NCI-H1092 treated with DMSO at 0.1 percent for 48 hours (cell line): Measurements from ENCODE around the gene RBP3.
"Not testable (repeated sequence)": the region's sequence is repeated elsewhere in the genome, so short reads cannot be mapped to it uniquely, and the experiment has no call there.

Source experiments
- DNase-seq: peaks from one replicate; lab custom pipeline; 2025; lab: John Stamatoyannopoulos, UW

Gene RBP3

GRCh38 chr10:47372726-47373125 is 24.6 kb downstream of the RBP3 start:
- no peak for DNase-seq

GRCh38 chr10:47374611-47375536 is 26.7 kb downstream of the RBP3 start:
- DNase-seq: no peak

- no peak for DNase-seq
Measured at GRCh38 chr10:47376522-47377220, 28.5 kb downstream of the RBP3 start.

GRCh38 chr10:47378183-47378510 is 30.0 kb downstream of the RBP3 start:
- DNase-seq: no peak

GRCh38 chr10:47378606-47379444 is 30.7 kb downstream of the RBP3 start:
- DNase-seq: no peak

DNA sequence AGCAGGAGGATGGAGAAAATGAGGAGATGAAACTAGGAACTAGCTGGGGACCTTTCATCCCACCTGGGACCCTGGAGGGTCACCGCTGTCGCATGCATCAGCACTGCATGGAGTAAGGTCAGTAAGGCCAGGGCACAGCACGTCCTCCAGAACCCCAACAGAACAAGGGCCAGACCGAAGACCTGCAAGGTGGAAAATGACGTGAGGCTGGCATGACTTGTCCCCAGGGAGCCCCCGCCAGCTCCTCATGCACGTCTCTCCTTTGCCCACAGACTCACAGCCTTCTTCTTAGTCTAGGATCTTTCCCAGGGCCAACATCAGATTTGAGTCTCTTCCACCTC is 31.3 kb downstream of the RBP3 start:
- DNase-seq: no peak

GRCh38 chr10:47379901-47380300 is 31.7 kb downstream of the RBP3 start:
- DNase-seq: no peak

- DNase-seq: no peak
Measured at GRCh38 chr10:47380341-47381102, 32.4 kb downstream of the RBP3 start.

- no peak for DNase-seq
Measured at GRCh38 chr10:47381103-47381395, 32.9 kb downstream of the RBP3 start.

DNA sequence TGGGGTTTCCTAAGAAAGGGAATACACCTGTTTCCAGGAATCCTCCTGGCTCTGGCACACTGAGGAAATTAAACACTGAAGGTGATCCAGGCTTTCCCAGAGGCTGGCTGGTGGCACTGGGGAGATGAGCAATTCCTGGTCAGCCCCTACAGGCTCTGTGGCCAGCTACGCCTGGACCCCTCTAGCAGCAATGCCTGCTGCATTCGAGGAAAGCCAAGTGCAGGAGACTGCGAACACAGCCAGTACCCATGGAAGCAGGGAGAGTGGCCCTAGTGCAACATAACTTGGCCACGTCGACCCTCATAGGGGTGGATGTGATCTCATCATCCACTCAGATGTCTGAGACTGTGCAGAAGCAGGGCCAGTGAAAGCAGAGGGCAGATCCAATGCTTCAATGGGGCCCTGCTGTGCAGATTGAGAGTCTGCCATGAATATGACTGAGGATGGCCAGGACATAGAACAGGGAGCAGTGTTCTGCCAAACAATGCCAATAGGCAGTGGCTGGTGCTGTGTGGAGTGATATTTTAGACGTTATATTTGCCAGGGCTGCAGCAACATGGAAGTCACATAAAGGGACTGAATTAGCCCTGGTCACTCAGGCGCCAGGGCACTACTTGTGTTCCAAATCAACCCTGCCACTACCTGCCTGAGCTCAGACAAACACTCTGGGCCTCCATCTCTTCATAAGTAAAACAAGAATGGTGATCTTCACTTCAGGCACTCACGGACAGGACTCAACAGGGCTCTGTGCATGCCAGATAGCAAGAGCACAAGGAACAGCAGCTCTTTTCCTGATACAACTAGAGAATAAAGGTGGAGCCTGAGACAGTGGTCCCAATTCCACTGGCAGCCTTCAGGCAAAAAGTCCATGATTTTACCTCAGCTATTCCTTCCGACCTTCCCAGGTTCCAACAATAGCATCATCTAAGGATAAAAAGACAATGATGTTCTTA is 33.5 kb downstream of the RBP3 start:
- DNase-seq: no peak

GRCh38 chr10:47383261-47384147 is 35.3 kb downstream of the RBP3 start:
- peak; percentile 58 for DNase-seq

DNA sequence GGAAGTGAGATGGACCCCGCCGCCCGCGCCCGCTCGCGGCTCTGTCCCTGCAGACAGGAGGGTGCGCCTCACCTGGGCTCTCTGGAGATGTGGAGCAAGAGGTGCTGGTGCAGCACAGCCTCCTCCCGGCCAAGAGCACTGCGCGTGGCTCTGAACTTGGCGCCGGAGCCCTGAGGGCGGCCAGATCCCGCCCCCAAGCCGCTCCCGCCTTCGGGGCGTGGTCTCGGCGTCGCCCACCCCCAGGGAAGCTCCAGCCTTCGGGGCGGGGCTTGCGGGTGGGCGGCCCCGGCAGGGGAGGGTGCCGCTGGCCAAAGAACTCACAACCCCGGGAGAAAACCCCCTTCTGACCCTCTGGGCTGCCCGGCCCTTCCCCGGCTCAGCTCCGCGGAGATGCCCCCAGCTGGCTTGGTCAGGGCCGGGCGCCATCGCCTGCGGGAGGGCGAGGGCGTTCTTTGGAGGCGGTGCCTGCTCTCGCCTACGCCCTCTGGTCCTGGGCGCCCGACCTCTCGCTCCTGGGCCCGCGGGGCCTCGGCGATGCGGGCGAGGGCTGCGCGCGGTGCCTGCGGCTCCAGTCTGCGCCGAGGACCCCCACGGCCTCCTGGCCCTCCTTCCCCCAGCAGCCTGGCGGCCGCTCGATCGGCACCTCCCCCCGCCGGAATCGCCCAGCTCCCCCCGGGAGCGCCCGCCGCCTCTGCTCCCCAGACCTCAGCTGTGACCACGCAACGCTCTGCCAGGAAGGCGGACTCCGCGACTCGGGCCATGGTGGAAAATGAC is 36.2 kb downstream of the RBP3 start, which contains the start of gene ZNF488:
Gene ZNF488 (minus strand): TSS at position 146 of the 774 bp plus-strand sequence. CDS start 15,464 bp downstream, outside the sequence.
- DNase-seq: peak; percentile 60

DNA sequence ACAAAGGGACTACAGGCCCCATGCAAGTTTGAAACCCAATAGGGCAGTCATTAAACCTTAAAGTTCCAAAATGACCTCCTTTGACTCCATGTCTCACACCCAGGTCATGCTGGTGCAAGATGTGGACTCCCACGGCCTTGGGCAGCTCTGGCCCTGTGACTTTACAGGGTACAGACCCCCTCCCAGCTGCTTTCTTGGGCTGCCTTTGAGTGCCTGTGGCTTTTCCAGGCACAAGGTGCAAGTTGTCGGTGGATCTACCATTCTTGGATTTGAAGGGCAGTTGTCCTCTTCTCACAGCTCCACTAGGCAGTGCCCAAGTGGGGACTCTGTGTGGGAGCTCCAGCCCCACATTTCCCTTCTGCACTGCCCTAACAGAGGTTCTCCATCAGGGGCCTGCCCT is 37.9 kb downstream of the RBP3 start:
- DNase-seq: not testable (repeated sequence)

DNA sequence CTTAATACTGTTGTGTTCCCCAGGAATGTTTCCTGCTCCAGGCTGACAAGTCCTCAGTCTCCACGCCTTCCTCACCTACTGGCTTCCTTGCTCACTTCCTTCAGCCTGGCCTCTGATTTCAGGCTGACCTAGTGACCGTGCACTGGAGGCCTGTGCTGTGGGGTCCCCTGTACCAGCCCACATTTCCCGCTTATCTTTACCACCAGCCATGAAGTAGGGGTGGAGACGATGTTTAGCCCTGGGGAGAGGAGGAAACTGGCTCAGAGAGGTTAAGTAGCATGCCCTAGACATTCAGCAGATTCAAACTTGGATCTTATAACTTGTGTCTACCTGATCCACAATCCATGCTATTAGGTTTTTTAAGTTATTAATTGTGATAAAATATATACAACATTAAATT is 40.7 kb downstream of the RBP3 start:
- no peak for DNase-seq

- DNase-seq: no peak
Measured at GRCh38 chr10:47389619-47390018, 41.5 kb downstream of the RBP3 start.

GRCh38 chr10:47396311-47396717 is 48.2 kb downstream of the RBP3 start:
- no peak for DNase-seq

DNA sequence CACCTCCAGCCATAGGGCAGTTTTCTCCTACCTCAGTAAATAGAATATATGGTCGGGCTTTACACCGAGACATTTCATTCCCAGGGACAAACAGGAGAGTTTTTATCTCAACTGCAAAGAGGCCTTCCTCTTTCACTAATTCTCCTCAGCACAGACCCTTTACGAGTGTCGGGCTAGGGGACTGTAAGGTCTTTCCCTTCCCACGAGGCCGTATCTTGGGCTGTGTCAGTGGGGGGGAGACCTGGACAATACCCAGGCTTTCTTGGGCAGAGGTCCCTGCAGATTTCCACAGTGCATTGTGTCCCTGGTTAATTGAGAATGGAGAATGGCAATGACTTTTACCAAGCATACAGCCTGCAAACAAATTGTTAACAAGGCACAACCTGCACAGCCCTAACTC is 49.1 kb downstream of the RBP3 start:
- DNase-seq: no peak

DNA sequence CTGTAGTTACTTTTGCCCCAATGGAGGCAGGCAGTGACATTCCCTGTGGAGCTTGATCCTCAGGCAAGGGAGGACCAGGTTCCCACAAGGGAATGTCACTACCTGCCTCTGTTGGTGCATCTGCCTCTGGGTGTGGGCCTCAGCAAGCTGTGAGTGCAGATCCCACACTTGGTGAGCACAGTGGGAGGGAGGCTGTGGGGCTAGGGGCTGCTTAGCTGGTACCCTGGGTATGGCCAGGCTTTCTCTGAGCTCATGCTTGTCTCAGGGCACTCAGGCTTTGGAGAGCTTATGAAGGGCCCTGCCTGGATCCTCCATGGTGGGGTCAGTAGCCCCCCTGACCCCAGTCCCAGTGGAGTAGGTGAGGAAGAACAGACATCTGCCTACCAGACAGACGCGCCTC is 52.1 kb downstream of the RBP3 start:
- no peak for DNase-seq

DNA sequence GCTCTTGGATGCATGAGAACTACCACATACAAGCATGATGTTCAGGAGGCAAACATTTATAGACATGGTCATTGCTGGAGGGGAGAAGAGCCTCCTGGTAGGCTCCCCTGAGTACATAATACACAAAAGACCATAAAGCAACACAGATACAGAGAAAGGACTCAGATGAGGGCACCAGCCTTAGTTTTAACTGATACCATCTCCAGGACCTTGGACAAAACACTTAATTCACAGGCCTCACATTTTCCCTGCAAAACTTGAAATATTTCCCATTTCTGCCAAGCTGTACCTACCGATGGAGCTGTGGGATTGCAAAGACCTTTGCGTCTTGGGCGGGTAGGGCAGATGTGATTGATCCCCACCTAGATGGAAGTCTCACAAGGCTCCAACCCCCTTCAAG is 52.6 kb downstream of the RBP3 start:
- DNase-seq: no peak
